H1 (cell line): Measurements from ENCODE around the gene CACNB4. TPM values are rescaled to one million over a fixed set of nuclear protein-coding genes. Genes with fewer than 3 reads are reported as not detected.

Source experiments
- CTCF ChIA-PET: fragments of 300-600 bp; sonication (Branson Sonifier 250); formaldehyde crosslinking; loops from one replicate; lab custom pipeline; 2021; ENCODE audit not compliant: partially characterized antibody; lab: Charles Lee
- POLR2A ChIA-PET: fragments of 300-600 bp; sonication (Branson Sonifier 250); formaldehyde crosslinking; loops from one replicate; lab custom pipeline; 2021; ENCODE audit warnings: inconsistent platforms; ENCODE audit not compliant: partially characterized antibody; lab: Charles Lee
- DNase-seq, 2 experiments: peaks; one replicate each; pipeline versions ENCODE4 v3.0.0 to v3.0.0-alpha.2; 2010 to 2022; ENCODE audit warnings: low spot score in 2 of 2, low read depth in 1 of 2, mixed read lengths in 1 of 2
- FAIRE-seq: peaks from 2 replicates; lab custom pipeline; 2011; peaks lifted over from hg19 to GRCh38; lab: Jason Lieb, UNC
- H2AFZ ChIP-seq: 2 replicates; pipeline ENCODE4 v1.8.1; 2012; ENCODE audit warnings: low read length, inconsistent platforms
- H2AK5ac ChIP-seq: 2 replicates; pipeline ENCODE4 v1.6.1; 2013; ENCODE audit warnings: low read depth, low read length
- H2BK120ac ChIP-seq: replicated peaks from 2 replicates; pipeline ENCODE3; 2013; ENCODE audit warnings: low read depth, low read length, inconsistent platforms
- H2BK12ac ChIP-seq: 2 replicates; pipeline ENCODE4 v1.6.1; 2013; ENCODE audit warnings: low read depth, low read length
- H2BK15ac ChIP-seq: 2 replicates; pipeline ENCODE4 v1.6.1; 2013; ENCODE audit warnings: low read length
- H2BK20ac ChIP-seq: 2 replicates; pipeline ENCODE4 v1.6.1; 2013; ENCODE audit warnings: low read length
- H2BK5ac ChIP-seq: 2 replicates; pipeline ENCODE4 v1.6.1; 2013; ENCODE audit warnings: low read depth, low read length
- H3K14ac ChIP-seq: 2 replicates; pipeline ENCODE4 v1.6.1; 2013; ENCODE audit warnings: inconsistent platforms; ENCODE audit not compliant: insufficient read length
- H3K18ac ChIP-seq: 2 replicates; pipeline ENCODE4 v1.6.1; 2013; ENCODE audit warnings: low read length; ENCODE audit errors: extremely low read depth
- H3K23ac ChIP-seq: 2 replicates; pipeline ENCODE4 v1.6.1; 2013; ENCODE audit warnings: inconsistent platforms; ENCODE audit not compliant: insufficient read length
- H3K23me2 ChIP-seq: 2 replicates; pipeline ENCODE4 v1.6.1; 2013; ENCODE audit warnings: low read depth, low read length
- H3K27ac ChIP-seq: 2 replicates; pipeline ENCODE4 v1.6.1; 2011; ENCODE audit warnings: low read depth, low read length, inconsistent platforms
- H3K27me3 ChIP-seq, 4 experiments: replicated peaks in 1 of 4; 1 replicate in 1 of 4; 2 replicates in 3 of 4; pipeline versions ENCODE4 v1.6.1 to v1.8.1; 2011 to 2013; ENCODE audit warnings: low read length in 3 of 4, mild to moderate bottlenecking in 3 of 4, inconsistent platforms in 2 of 4, mixed read lengths in 2 of 4, moderate library complexity in 1 of 4; ENCODE audit not compliant: control insufficient read depth in 3 of 4, insufficient read depth in 3 of 4; ENCODE audit errors: extremely low read depth in 1 of 4
- H3K36me3 ChIP-seq, 4 experiments: 2 replicates each; pipeline versions ENCODE4 v1.6.1 to v1.8.1; 2011 to 2013; ENCODE audit warnings: mild to moderate bottlenecking in 4 of 4, low read length in 3 of 4, moderate library complexity in 2 of 4, control low read depth in 1 of 4, inconsistent platforms in 1 of 4; ENCODE audit not compliant: insufficient read depth in 4 of 4, control insufficient read depth in 2 of 4
- H3K4ac ChIP-seq: replicated peaks from 2 replicates; pipeline ENCODE3; 2013; ENCODE audit warnings: low read length, low read depth, mixed read lengths, inconsistent platforms; ENCODE audit not compliant: insufficient read length
- H3K4me1 ChIP-seq, 4 experiments: replicated peaks in 1 of 4; 1 replicate in 1 of 4; 2 replicates in 3 of 4; pipeline versions ENCODE4 v1.6.1 to v1.8.1; 2011 to 2013; ENCODE audit warnings: low read length in 3 of 4, inconsistent platforms in 2 of 4, mixed read lengths in 1 of 4; ENCODE audit not compliant: insufficient read depth in 4 of 4, control insufficient read depth in 3 of 4
- H3K4me2 ChIP-seq, 2 experiments: 2 replicates each; pipeline versions ENCODE4 v1.6.1 to v1.8.1; 2011 to 2013; ENCODE audit warnings: low read depth in 2 of 2, low read length in 2 of 2, control low read depth in 1 of 2, inconsistent platforms in 1 of 2, mild to moderate bottlenecking in 1 of 2; ENCODE audit not compliant: insufficient read depth in 1 of 2
- H3K4me3 ChIP-seq, 4 experiments: fragments of 200-600, 300-600 bp in 1 of 4; sonication (generic), shearing (Covaris generic), sonication (Bioruptor Twin) in 1 of 4; 2 replicates each; pipeline versions ENCODE4 v1.5.1 to v1.8.1; 2011 to 2016; ENCODE audit warnings: low read length in 4 of 4, low read depth in 3 of 4, control low read depth in 2 of 4, inconsistent platforms in 2 of 4, mild to moderate bottlenecking in 2 of 4, mixed read lengths in 1 of 4, moderate library complexity in 1 of 4; ENCODE audit not compliant: insufficient read depth in 2 of 4; ENCODE audit errors: extremely low read depth in 1 of 4
- H3K56ac ChIP-seq: replicated peaks from 2 replicates; pipeline ENCODE3; 2013; ENCODE audit warnings: low read depth, mild to moderate bottlenecking, mixed read lengths, low read length, inconsistent platforms; ENCODE audit not compliant: insufficient read length
- H3K79me1 ChIP-seq: 2 replicates; pipeline ENCODE4 v1.6.1; 2013; ENCODE audit warnings: low read depth, low read length, control low read depth
- H3K79me2 ChIP-seq, 2 experiments: 2 replicates each; pipeline versions ENCODE4 v1.6.1 to v1.8.1; 2012 to 2013; ENCODE audit warnings: low read length in 2 of 2, mild to moderate bottlenecking in 2 of 2, inconsistent platforms in 1 of 2; ENCODE audit not compliant: insufficient read depth in 2 of 2, control insufficient read depth in 1 of 2
- H3K9ac ChIP-seq, 4 experiments: replicated peaks in 1 of 4; 1 replicate in 1 of 4; 2 replicates in 3 of 4; pipeline versions ENCODE4 v1.6.1 to v1.8.1; 2011 to 2013; ENCODE audit warnings: low read depth in 3 of 4, low read length in 3 of 4, control low read depth in 2 of 4, mild to moderate bottlenecking in 2 of 4, moderate library complexity in 2 of 4, inconsistent platforms in 1 of 4; ENCODE audit errors: extremely low read depth in 1 of 4
- H3K9me3 ChIP-seq, 2 experiments: 2 replicates each; pipeline versions ENCODE4 v1.6.1 to v1.8.1; 2012 to 2013; ENCODE audit warnings: mild to moderate bottlenecking in 2 of 2, moderate library complexity in 2 of 2, control low read depth in 1 of 2, inconsistent platforms in 1 of 2, low read depth in 1 of 2, low read length in 1 of 2, mixed read lengths in 1 of 2; ENCODE audit not compliant: insufficient read depth in 2 of 2
- H4K20me1 ChIP-seq, 2 experiments: replicated peaks in 1 of 2; 2 replicates each; pipeline versions ENCODE3 to v1.8.1; 2011 to 2013; ENCODE audit warnings: inconsistent platforms in 2 of 2, low read length in 2 of 2, mild to moderate bottlenecking in 1 of 2; ENCODE audit not compliant: insufficient read depth in 2 of 2, control insufficient read depth in 1 of 2
- H4K5ac ChIP-seq: 2 replicates; pipeline ENCODE4 v1.6.1; 2013; ENCODE audit warnings: low read length, low read depth, mixed read lengths, inconsistent platforms; ENCODE audit not compliant: insufficient read length
- H4K8ac ChIP-seq: 2 replicates; pipeline ENCODE4 v1.8.0; 2013; ENCODE audit warnings: mild to moderate bottlenecking, moderate library complexity, low read length, inconsistent platforms; ENCODE audit not compliant: insufficient read depth; ENCODE audit errors: extremely low read depth
- H4K91ac ChIP-seq: replicated peaks from 2 replicates; pipeline ENCODE3; 2013; ENCODE audit warnings: low read length, mixed read lengths, inconsistent platforms; ENCODE audit not compliant: insufficient read length
- BACH1 ChIP-seq: IDR thresholded peaks from 2 replicates; pipeline ENCODE4 v1.6.1; 2012; ENCODE audit warnings: low read length, improper control_type of control experiment
- EP300 ChIP-seq, 2 experiments: IDR thresholded peaks; 1 replicate in 1 of 2; 2 replicates in 1 of 2; pipeline ENCODE4 v1.6.1; 2011 to 2012; ENCODE audit warnings: low read depth in 2 of 2, low read length in 2 of 2, mild to moderate bottlenecking in 2 of 2, borderline replicate concordance in 1 of 2, inconsistent platforms in 1 of 2, moderate library complexity in 1 of 2
- KDM4A ChIP-seq: IDR thresholded peaks from one replicate; pipeline ENCODE4 v1.7.1; 2012; ENCODE audit warnings: low read depth, mild to moderate bottlenecking, moderate library complexity, low read length, inconsistent platforms; ENCODE audit not compliant: severe bottlenecking
- KDM5A ChIP-seq: fragments of 200-600 bp; IDR thresholded peaks from 2 replicates; pipeline ENCODE4 v1.7.1; 2012; ENCODE audit warnings: mild to moderate bottlenecking, low read length, inconsistent platforms, mixed read lengths
- NRF1 ChIP-seq: IDR thresholded peaks from 2 replicates; pipeline ENCODE4 v1.6.1; 2011; ENCODE audit warnings: mild to moderate bottlenecking, low read depth, low read length, improper control_type of control experiment
- SIN3A ChIP-seq, 2 experiments: IDR thresholded peaks in 1 of 2; conservative IDR thresholded peaks in 1 of 2; 2 replicates each; pipeline ENCODE4 v1.6.1; 2011 to 2012; ENCODE audit warnings: low read length in 2 of 2, improper control_type of control experiment in 1 of 2, low read depth in 1 of 2, mild to moderate bottlenecking in 1 of 2
- SP2 ChIP-seq: IDR thresholded peaks from 2 replicates; pipeline ENCODE4 v1.6.1; 2012; ENCODE audit warnings: mild to moderate bottlenecking, low read length, inconsistent platforms
- SP4 ChIP-seq: IDR thresholded peaks from 2 replicates; pipeline ENCODE4 v1.6.1; 2012; ENCODE audit warnings: low read length, inconsistent platforms
- USF2 ChIP-seq: IDR thresholded peaks from 2 replicates; pipeline ENCODE4 v1.6.1; 2011; ENCODE audit warnings: low read length, improper control_type of control experiment
- YY1 ChIP-seq: IDR thresholded peaks from 2 replicates; pipeline ENCODE4 v1.6.1; 2011; ENCODE audit warnings: low read depth, mild to moderate bottlenecking, low read length
- ZNF274 ChIP-seq: IDR thresholded peaks from 2 replicates; pipeline ENCODE4 v1.7.0; 2012; ENCODE audit warnings: low read length, borderline replicate concordance; ENCODE audit errors: extremely low read depth
- WGBS, 2 experiments: shearing (Covaris generic) in 1 of 2; methylation state at CpG; one replicate each; pipeline versions ENCODE4 v1.1.6 to v1.1.7; 2013 to 2015; ENCODE audit warnings: low lambda C conversion rate in 2 of 2, mixed read lengths in 2 of 2, inconsistent platforms in 1 of 2, low coverage in 1 of 2, missing lambda C conversion rate in 1 of 2; ENCODE audit not compliant: insufficient replicate concordance in 2 of 2, insufficient coverage in 1 of 2, insufficient read length in 1 of 2; ENCODE audit errors: extremely low coverage in 1 of 2, missing lambda C conversion rate in 1 of 2; 5-methylcytosine and 5-hydroxymethylcytosine counted together
- polyA plus RNA-seq, 7 experiments: library from polyadenylated mRNA; depleted of rRNA in 3 of 7; stranded (reverse) in 5 of 7; unstranded in 2 of 7; fragments of >200 nt in 5 of 7; fragments of 200-250 nt in 2 of 7; gene quantifications; 1 replicate in 5 of 7; 2 replicates in 1 of 7; 4 replicates in 1 of 7; pipeline versions ENCODE4 v1.2.1 to v1.2.3, GENCODE V29; 2011 to 2013; ENCODE audit warnings: missing spikeins in 2 of 7, mixed read lengths in 2 of 7
- total RNA-seq: library from RNA; stranded (reverse); fragmentation: NEBNext Ultra II Directional; extraction: Animal tissue kit (Norgen Biotek cat#: 25700); gene quantifications from 2 replicates; pipeline ENCODE4 v1.2.1, GENCODE V29; 2021
- TF ChIP-seq, protein P1 (sequence below): IDR thresholded peaks from 2 replicates; pipeline ENCODE4 v1.6.1; 2012; ENCODE audit warnings: inconsistent platforms

CACNB4 gene
- total and polyA plus RNA-seq, 2 of the 8 experiments (the other 6 are each of a cell fraction or from before 2014, with no cell fraction given), result 2.0 to 4.0 TPM

- H3K23ac ChIP-seq, result no peak overlapping the region
- peaks cover 0 to 17% (median 9%) of the 10 kb centered on the region in 4 experiments; a peak in 5 of 7 replicates for H3K4me1 ChIP-seq
- H3K4me3 ChIP-seq, result peak overlapping the region; percentile 11 to 98 (median 90); a peak in 7 of 8 replicates
- H4K8ac ChIP-seq, result no peak overlapping the region
- POLR2A ChIA-PET, result interaction anchor here (0.6 to 3.0 kb wide), 4 partner anchors 9 to 453 kb away, joined by 3 to 21 read pairs (median 5); no protein-coding TSS in a partner anchor
- H3K18ac ChIP-seq, result no peak overlapping the region
- no peak overlapping the region for H2BK15ac ChIP-seq
- H3K9ac ChIP-seq, result 0 out of 7 replicates have a peak overlapping the region, but pooled peaks of 1 of the 4 experiments have one; percentile 8
- no peak overlapping the region for H4K5ac ChIP-seq
- H2BK20ac ChIP-seq, result no peak overlapping the region
- no peaks in the 10 kb centered on the region; the same call in 1 of the 2 replicates for H3K23me2 ChIP-seq
- H2AK5ac ChIP-seq, result no peak overlapping the region
- H2BK120ac ChIP-seq, result no peak overlapping the region
- H3K27me3 ChIP-seq, result no peaks in the 10 kb centered on the region
- H3K27ac ChIP-seq, result no peak overlapping the region
- no peak overlapping the region for H3K56ac ChIP-seq
- H3K4ac ChIP-seq, result no peak overlapping the region
- H3K79me2 ChIP-seq, result peaks cover 22 to 62% of the 10 kb centered on the region in 2 experiments
- CTCF ChIA-PET, result interaction anchor here (0.6 to 1.7 kb wide), 5 partner anchors 14 to 199 kb away, joined by 3 to 7 read pairs (median 4); no protein-coding TSS in a partner anchor
- no peak overlapping the region for H2AFZ ChIP-seq
- H4K20me1 ChIP-seq, result peaks cover 8 to 10% of the 10 kb centered on the region in 2 experiments
- no peaks in the 10 kb centered on the region for H3K36me3 ChIP-seq
- 72% methylated on average over 6 of the region's 6 CpGs; no CpG with 5 or more reads in 1 of the 2 experiments for WGBS, 2 experiments
- H4K91ac ChIP-seq, result no peak overlapping the region
- H3K9me3 ChIP-seq, result no peaks in the 10 kb centered on the region
- no peak overlapping the region for H2BK5ac ChIP-seq
- no peak overlapping the region for H2BK12ac ChIP-seq
- H3K14ac ChIP-seq, result no peak overlapping the region
- DNase-seq, result no peak
- H3K4me2 ChIP-seq, result peak overlapping the region; percentile 72 to 89
- no peaks in the 10 kb centered on the region for H3K79me1 ChIP-seq
- FAIRE-seq, result no peak
- TF ChIP-seq KDM4A, result no peak
- no peak for TF ChIP-seq SP4
- TF ChIP-seq, protein P1, sequence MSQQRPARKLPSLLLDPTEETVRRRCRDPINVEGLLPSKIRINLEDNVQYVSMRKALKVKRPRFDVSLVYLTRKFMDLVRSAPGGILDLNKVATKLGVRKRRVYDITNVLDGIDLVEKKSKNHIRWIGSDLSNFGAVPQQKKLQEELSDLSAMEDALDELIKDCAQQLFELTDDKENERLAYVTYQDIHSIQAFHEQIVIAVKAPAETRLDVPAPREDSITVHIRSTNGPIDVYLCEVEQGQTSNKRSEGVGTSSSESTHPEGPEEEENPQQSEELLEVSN, result no peak
- no peak for TF ChIP-seq KDM5A
- TF ChIP-seq YY1, result no peak
- no peak for TF ChIP-seq BACH1
- no peak for TF ChIP-seq NRF1
- TF ChIP-seq USF2, result no peak
- no peak for TF ChIP-seq SP2
- no peak for TF ChIP-seq EP300 (IDR thresholded peaks at IDR 0.05; ENCODE audit: borderline replicate concordance in 1 of 2, low read depth in 2 of 2, low read length in 2 of 2)
- no peak for TF ChIP-seq SIN3A (conservative IDR thresholded peaks at IDR 0.05 in 1 of 2, IDR thresholded peaks at IDR 0.05 in 1 of 2; ENCODE audit: low read depth in 1 of 2, low read length in 2 of 2)
- TF ChIP-seq ZNF274, result no peak
Measured at GRCh38 chr2:151826737-151827157, 272.1 kb downstream of the CACNB4 start.
